ENCODE data around the gene BRD8.

GRCh38 chr5:138180841-138181240, 2.4 kb upstream of the BRD8 start:
- TF ChIP-seq TCF12 (IDR thresholded peaks at IDR 0.05; ENCODE audit: low read depth) = no peak
- TF ChIP-seq, protein P1, sequence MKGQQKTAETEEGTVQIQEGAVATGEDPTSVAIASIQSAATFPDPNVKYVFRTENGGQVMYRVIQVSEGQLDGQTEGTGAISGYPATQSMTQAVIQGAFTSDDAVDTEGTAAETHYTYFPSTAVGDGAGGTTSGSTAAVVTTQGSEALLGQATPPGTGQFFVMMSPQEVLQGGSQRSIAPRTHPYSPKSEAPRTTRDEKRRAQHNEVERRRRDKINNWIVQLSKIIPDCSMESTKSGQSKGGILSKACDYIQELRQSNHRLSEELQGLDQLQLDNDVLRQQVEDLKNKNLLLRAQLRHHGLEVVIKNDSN (IDR thresholded peaks at IDR 0.05) = no peak
- no peak for TF ChIP-seq CREB1 (IDR thresholded peaks at IDR 0.05; ENCODE audit: low read depth)
- no peak for TF ChIP-seq FOXM1 (IDR thresholded peaks at IDR 0.05; ENCODE audit: borderline replicate concordance, low read depth)
- no peak for TF ChIP-seq CEBPB (IDR thresholded peaks at IDR 0.05)
- TF ChIP-seq EP300 (IDR thresholded peaks at IDR 0.05; ENCODE audit: borderline replicate concordance) = no peak
- no peak for TF ChIP-seq NFIC (IDR thresholded peaks at IDR 0.05)
- no peak for TF ChIP-seq EGR1 (IDR thresholded peaks at IDR 0.05)
- TF ChIP-seq MAX (IDR thresholded peaks at IDR 0.05) = no peak
- no peak for TF ChIP-seq RAD21 (IDR thresholded peaks at IDR 0.05; ENCODE audit: low read depth)

All from Ishikawa (cell line).